Measurements from ENCODE around the gene SULT1C2.

SULT1C2 gene

GRCh38 chr2:108297436-108298141 is 8.9 kb downstream of the SULT1C2 start:
- DNase-seq: no peak

GRCh38 chr2:108301558-108301957 is 12.9 kb downstream of the SULT1C2 start:
- DNase-seq: no peak

- no peak for DNase-seq
Observed at GRCh38 chr2:108304975-108305374, 16.3 kb downstream of the SULT1C2 start.

GRCh38 chr2:108305901-108306300 is 17.2 kb downstream of the SULT1C2 start:
- DNase-seq: no peak

- DNase-seq: no peak
Observed at GRCh38 chr2:108309903-108310302, 21.2 kb downstream of the SULT1C2 start.

GRCh38 chr2:108314586-108315296 is 26.0 kb downstream of the SULT1C2 start:
- DNase-seq: no peak

- DNase-seq: no peak
Observed at GRCh38 chr2:108315444-108315934, 26.8 kb downstream of the SULT1C2 start.

- DNase-seq: no peak
Observed at GRCh38 chr2:108316033-108316432, 27.3 kb downstream of the SULT1C2 start.

- DNase-seq: no peak
Observed at GRCh38 chr2:108316461-108317258, 28.0 kb downstream of the SULT1C2 start.

- no peak for DNase-seq
Observed at GRCh38 chr2:108320326-108320922, 31.7 kb downstream of the SULT1C2 start.

- no peak for DNase-seq
Observed at GRCh38 chr2:108323619-108324018, 34.9 kb downstream of the SULT1C2 start.

GRCh38 chr2:108324531-108325255 is 36.0 kb downstream of the SULT1C2 start:
- no peak for DNase-seq

GRCh38 chr2:108325756-108326155 is 37.1 kb downstream of the SULT1C2 start:
- no peak for DNase-seq

GRCh38 chr2:108329771-108330170 is 41.1 kb downstream of the SULT1C2 start:
- DNase-seq: no peak

- DNase-seq: no peak
Observed at GRCh38 chr2:108330979-108331378, 42.3 kb downstream of the SULT1C2 start.

GRCh38 chr2:108345951-108346350 is 57.3 kb downstream of the SULT1C2 start:
- no peak for DNase-seq

- no peak for DNase-seq
Observed at GRCh38 chr2:108346827-108347226, 58.1 kb downstream of the SULT1C2 start.

- no peak for DNase-seq
Observed at GRCh38 chr2:108347786-108348185, 59.1 kb downstream of the SULT1C2 start.

- no peak for DNase-seq
Observed at GRCh38 chr2:108348816-108349570, 60.3 kb downstream of the SULT1C2 start.

GRCh38 chr2:108349571-108349928 is 60.9 kb downstream of the SULT1C2 start:
- DNase-seq: no peak

- no peak for DNase-seq
Observed at GRCh38 chr2:108351889-108352288, 63.2 kb downstream of the SULT1C2 start.

- DNase-seq: no peak
Observed at GRCh38 chr2:108354136-108354535, 65.4 kb downstream of the SULT1C2 start.
